ENCODE measurements around the gene FMO5. TPM values are rescaled to one million over a fixed set of nuclear protein-coding genes. Genes with fewer than 3 reads are reported as not detected.
A peak's percentile ranks its signal among the peaks of the same experiment; 100 is the strongest.
"Not testable (repeated sequence)": the region's sequence is repeated elsewhere in the genome, so short reads cannot be mapped to it uniquely, and the experiment has no call there.

FMO5 gene, protein sequence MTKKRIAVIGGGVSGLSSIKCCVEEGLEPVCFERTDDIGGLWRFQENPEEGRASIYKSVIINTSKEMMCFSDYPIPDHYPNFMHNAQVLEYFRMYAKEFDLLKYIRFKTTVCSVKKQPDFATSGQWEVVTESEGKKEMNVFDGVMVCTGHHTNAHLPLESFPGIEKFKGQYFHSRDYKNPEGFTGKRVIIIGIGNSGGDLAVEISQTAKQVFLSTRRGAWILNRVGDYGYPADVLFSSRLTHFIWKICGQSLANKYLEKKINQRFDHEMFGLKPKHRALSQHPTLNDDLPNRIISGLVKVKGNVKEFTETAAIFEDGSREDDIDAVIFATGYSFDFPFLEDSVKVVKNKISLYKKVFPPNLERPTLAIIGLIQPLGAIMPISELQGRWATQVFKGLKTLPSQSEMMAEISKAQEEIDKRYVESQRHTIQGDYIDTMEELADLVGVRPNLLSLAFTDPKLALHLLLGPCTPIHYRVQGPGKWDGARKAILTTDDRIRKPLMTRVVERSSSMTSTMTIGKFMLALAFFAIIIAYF
- 0.79 TPM for polyA plus RNA-seq (2013, experiment 1 of 2; ENCODE audit: insufficient read length)
- 0.91 TPM for polyA plus RNA-seq (2013, experiment 2 of 2; ENCODE audit: insufficient read length)

DNA sequence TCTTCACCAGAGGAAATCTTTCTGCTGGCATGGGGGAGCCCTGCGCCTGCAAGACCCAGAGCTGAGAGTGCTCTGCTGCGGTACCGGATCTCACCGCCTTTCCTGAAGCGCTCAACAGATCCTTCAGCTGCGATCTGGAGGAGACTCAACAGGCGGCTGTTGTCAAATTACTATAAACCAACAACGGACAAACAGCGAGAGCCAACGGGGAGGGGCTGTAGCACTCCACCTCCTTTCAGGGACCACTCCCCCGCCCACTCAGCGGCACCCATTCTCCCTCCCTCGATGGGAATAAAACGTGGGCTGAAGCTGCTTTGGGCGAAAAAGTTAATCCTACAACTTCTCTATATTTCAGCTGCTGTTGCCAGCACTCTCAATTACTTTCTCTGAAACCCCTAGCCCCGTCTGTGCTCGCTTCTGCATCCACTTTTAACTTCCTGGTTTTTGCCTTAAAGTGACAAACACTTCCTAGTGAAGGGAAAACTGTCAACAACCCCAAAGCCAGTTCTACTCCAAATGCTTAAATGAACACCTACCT, at the start of gene FMO5:
TSS of gene FMO5 (minus strand) at position 147 of the 538 bp plus-strand sequence. CDS start 310 bp downstream, outside the sequence.
- peak; percentile 50 for DNase-seq

DNA sequence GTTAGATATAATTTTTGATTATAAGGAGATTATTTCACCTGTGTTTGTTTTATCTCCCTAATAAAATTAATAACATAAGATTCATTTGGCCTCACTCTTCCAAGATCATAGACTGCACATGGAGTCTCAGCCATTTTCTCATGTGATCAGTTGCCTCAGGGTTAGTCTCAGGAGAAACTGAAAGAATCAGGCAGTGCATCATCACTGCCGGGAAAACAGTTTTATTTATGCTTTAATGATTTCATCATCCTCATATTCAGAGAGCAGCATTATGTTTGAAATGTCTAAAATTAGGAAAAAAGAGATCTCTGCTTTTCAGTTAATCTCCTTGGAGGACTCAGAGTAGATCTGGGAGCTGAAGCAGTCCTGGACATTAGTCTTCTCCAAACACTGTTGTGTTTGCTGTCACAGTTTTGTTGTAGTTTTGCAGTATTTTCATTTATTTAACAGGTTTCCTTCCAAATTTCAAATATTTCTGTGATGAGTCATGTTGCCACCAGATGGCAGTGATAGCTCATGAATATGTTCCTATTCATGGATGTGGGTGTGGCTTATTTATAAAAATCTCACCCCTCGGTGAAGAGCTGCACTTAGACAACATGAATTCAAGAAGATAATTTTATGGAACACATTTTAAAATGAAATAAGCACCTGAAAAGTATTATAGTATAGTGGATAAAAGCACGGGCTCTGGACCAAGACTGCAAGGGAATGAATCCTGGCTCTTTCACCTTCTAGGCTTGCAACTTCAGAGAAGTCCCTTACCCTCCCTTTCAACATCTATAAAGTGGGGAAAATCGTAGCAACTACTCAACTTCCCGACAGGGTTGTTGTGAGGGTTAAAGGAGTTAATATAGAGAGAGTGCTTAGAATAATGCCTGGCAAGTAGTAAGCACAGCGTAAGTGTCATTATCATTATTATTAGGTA, 48.5 kb upstream of the FMO5 start:
- DNase-seq: peak; percentile 75

- no peak for DNase-seq
Observed at GRCh38 chr1:147272042-147272441, 46.9 kb upstream of the FMO5 start.

GRCh38 chr1:147270721-147271120, 45.6 kb upstream of the FMO5 start:
- DNase-seq: no peak

GRCh38 chr1:147267711-147268110, 42.6 kb upstream of the FMO5 start:
- DNase-seq: no peak

GRCh38 chr1:147266381-147266780, 41.2 kb upstream of the FMO5 start:
- DNase-seq: no peak

- peak; percentile 13 for DNase-seq
Observed at GRCh38 chr1:147264158-147264768, 39.1 kb upstream of the FMO5 start.

GRCh38 chr1:147260956-147261355, 35.8 kb upstream of the FMO5 start:
- no peak for DNase-seq

GRCh38 chr1:147252540-147252939, 27.4 kb upstream of the FMO5 start:
- no peak for DNase-seq

DNA sequence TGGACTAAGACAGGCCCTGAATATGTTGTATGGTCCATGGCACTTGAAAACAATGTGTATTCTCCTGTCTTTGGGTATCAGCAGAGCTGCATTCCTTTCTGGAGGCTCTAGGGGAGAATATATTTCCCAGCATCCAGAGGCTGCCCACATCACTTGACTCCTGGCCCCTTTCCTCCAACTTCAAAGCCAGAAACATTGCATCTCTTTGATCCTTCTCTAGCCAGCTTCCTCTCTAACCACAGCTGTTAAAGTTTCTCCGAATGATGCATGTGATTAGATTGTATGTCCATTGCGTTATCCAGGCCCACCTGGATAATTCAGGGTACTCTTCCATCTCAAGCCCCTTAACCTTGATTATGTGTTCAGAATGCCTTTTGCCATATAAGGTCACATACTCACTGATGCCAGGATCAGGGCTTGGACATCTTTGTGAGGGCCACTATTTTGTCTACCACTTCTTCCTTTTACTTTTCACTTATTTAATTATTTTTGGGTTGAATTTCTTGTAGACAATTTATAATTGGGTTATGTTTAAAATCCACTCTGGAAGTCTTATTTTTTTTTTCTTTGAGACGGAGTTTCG, 22.6 kb upstream of the FMO5 start:
- DNase-seq: no peak

DNA sequence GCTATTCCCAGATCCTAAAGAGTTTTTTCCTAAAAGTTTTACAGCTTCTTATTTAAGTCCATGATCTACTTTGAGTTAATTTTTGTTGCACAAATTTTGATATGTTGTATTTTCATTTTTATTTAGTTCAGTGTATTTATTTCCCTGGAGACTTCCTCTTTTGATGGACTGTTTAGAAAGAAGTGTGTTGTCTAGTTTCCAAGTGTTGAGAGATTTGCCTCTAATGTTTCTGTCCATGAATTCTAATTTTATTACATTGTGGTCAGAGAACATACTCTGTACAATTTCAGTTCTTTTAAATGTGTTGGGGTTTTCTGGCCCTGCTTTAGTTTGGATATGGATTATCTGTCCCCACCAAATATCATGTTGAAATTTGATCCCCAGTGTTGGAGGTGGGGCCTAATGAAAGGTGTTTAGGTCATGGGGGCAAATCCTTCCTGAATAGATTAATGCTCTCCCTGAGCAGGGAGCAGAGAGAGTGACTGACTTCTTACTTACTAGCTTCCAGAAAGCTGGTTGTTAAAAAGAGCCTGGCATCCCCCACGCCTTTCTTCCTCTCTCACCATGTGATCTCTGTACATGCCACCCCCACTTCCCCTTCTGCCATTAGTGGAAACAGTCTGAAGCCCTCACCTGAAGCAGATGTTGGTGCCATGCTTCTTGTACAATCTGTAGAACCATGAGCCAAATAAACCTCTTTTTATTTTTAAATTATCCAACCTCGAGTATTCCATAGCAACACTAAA, 21.9 kb upstream of the FMO5 start:
- no peak for DNase-seq

- no peak for DNase-seq
Observed at GRCh38 chr1:147246044-147246690, 21.0 kb upstream of the FMO5 start.

GRCh38 chr1:147245586-147246021, 20.5 kb upstream of the FMO5 start:
- no peak for DNase-seq

GRCh38 chr1:147245129-147245528, 20.0 kb upstream of the FMO5 start:
- DNase-seq: no peak

DNA sequence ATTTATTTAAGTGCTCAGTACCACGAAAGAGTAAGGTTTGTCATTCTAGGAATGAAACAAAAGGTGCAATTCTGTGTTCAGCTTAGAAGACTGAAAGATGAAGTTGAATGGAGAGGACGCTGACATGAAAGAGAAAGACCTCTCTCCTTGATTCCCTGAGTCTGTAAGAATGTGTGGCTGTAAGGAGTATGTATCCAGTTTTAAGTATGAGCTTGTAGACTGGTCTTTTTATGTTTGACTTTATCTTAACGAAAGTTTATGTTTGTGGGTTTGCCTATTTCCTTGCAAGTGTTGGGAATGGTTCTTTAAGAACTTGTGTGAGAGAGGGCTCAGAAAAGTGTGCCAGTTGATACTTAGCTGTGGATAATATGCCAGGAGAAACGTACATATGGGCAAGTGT, 18.7 kb upstream of the FMO5 start:
- no peak for DNase-seq

DNA sequence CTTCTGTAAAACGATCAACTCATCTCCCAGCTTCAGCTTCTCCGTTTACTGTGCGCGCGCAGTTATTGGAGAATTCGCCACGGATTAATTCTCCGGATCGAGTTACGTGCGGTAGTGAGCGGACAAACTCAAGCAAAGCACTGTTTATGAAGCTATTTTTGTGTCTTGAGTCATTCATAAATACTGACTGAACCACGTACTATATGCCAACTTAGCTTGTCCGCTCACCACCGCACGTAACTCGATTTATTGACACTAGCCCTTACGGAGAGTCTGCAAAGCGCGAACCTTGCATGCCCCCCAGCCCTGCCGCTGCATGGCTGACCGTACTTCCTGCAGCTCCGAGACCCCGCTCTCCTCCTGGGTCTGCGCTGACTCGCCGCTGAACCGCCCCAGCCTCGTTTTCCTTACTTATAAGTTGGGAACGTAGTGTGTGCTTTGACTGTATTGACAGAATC, 18.1 kb upstream of the FMO5 start:
- peak; percentile 87 for DNase-seq

- peak; percentile 94 for DNase-seq
Observed at GRCh38 chr1:147242449-147243227, 17.5 kb upstream of the FMO5 start, which contains the start of gene CHD1L. Gene CHD1L (plus strand): TSS chr1:147242684. CDS start chr1:147242704, 20 bp downstream.

GRCh38 chr1:147241934-147242448, 16.9 kb upstream of the FMO5 start:
- no peak for DNase-seq

GRCh38 chr1:147240131-147240721, 15.1 kb upstream of the FMO5 start:
- not testable (repeated sequence) for DNase-seq
